ENCODE results near the gene BST2.

The BST2 gene

GRCh38 chr19:17436874-17437267, 31.4 kb upstream of the BST2 start (continued):
- TF ChIP-seq POU6F1 (CRISPR knock-in tag; IDR thresholded peaks at IDR 0.05; ENCODE audit: borderline replicate concordance, low read depth): no peak
- TF ChIP-seq GLIS3 (CRISPR knock-in tag; IDR thresholded peaks at IDR 0.05): no peak
- TF ChIP-seq, protein P1, sequence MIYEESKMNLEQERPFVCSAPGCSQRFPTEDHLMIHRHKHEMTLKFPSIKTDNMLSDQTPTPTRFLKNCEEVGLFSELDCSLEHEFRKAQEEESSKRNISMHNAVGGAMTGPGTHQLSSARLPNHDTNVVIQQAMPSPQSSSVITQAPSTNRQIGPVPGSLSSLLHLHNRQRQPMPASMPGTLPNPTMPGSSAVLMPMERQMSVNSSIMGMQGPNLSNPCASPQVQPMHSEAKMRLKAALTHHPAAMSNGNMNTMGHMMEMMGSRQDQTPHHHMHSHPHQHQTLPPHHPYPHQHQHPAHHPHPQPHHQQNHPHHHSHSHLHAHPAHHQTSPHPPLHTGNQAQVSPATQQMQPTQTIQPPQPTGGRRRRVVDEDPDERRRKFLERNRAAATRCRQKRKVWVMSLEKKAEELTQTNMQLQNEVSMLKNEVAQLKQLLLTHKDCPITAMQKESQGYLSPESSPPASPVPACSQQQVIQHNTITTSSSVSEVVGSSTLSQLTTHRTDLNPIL (CRISPR knock-in tag; IDR thresholded peaks at IDR 0.05; ENCODE audit: low read depth): no peak
- TF ChIP-seq ZFP30 (CRISPR knock-in tag; IDR thresholded peaks at IDR 0.05): no peak
- no peak for TF ChIP-seq OSR1 (CRISPR knock-in tag; IDR thresholded peaks at IDR 0.05)
- no peak for TF ChIP-seq PPARA (CRISPR knock-in tag; IDR thresholded peaks at IDR 0.05; ENCODE audit: borderline replicate concordance)
- TF ChIP-seq SNAI2 (CRISPR knock-in tag; IDR thresholded peaks at IDR 0.05): no peak
- TF ChIP-seq TCF4 (CRISPR knock-in tag; IDR thresholded peaks at IDR 0.05; ENCODE audit: borderline replicate concordance): no peak
- no peak for TF ChIP-seq ZNF565 (CRISPR knock-in tag; conservative IDR thresholded peaks at IDR 0.05; ENCODE audit: low read depth)
- TF ChIP-seq RARB (CRISPR knock-in tag; IDR thresholded peaks at IDR 0.05): no peak
- TF ChIP-seq ZC3H10 (CRISPR knock-in tag; IDR thresholded peaks at IDR 0.05): no peak
- TF ChIP-seq ZFP3 (CRISPR knock-in tag; IDR thresholded peaks at IDR 0.05): no peak

DNA sequence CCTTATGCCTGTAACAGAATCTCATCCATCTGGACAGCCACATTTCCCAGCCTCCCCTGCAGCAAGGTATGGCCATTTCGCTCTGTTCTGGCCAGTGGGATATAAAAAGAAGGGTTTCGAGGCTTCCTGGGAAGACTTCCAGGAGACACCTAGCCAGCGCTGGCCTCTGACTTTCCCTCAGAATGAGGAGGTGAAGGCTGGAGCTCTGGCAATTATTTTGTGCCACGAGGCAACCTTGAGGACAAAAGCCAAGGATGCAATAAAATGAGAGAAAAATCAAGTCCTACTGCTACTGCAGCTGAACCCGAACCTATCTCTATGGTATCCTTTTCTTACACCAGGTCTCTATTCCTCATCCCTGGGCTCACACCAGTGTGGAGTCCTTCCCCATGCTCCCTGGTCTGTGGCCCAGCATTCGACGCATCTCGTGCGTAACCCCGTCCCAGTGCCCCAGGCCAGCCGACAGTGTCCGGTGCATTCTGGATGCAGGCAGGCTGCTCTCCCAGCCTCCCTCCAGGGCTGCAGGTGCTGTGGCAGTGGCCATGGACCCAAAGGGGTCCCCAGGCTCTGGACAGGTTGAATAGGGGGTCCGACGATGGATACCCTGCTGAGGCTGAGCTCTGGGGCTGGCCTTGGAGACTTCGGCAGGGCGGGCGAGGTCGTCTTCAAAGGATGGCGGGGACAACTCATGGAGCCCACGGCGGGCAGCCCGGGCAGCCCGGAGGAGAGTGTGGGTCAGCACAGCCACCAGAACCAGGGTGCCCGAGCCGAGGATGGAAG, 30.9 kb upstream of the BST2 start:
- ATAC-seq: no peak
- TF ChIP-seq GLIS3 (CRISPR knock-in tag; IDR thresholded peaks at IDR 0.05) (no peak), CSDC2 (CRISPR knock-in tag; IDR thresholded peaks at IDR 0.05) (no peak), BACH2 (CRISPR knock-in tag; IDR thresholded peaks at IDR 0.05; ENCODE audit: borderline replicate concordance) (no peak)
- TF ChIP-seq, protein P2, sequence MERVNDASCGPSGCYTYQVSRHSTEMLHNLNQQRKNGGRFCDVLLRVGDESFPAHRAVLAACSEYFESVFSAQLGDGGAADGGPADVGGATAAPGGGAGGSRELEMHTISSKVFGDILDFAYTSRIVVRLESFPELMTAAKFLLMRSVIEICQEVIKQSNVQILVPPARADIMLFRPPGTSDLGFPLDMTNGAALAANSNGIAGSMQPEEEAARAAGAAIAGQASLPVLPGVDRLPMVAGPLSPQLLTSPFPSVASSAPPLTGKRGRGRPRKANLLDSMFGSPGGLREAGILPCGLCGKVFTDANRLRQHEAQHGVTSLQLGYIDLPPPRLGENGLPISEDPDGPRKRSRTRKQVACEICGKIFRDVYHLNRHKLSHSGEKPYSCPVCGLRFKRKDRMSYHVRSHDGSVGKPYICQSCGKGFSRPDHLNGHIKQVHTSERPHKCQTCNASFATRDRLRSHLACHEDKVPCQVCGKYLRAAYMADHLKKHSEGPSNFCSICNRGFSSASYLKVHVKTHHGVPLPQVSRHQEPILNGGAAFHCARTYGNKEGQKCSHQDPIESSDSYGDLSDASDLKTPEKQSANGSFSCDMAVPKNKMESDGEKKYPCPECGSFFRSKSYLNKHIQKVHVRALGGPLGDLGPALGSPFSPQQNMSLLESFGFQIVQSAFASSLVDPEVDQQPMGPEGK (CRISPR knock-in tag; IDR thresholded peaks at IDR 0.05; ENCODE audit: borderline replicate concordance): no peak

GRCh38 chr19:17435218-17435617, 29.8 kb upstream of the BST2 start:
- TF ChIP-seq ZNF565 (CRISPR knock-in tag; conservative IDR thresholded peaks at IDR 0.05; ENCODE audit: low read depth) (no peak), SNAI2 (CRISPR knock-in tag; IDR thresholded peaks at IDR 0.05) (no peak), TOX (CRISPR knock-in tag; IDR thresholded peaks at IDR 0.05; ENCODE audit: borderline replicate concordance) (no peak), BACH2 (CRISPR knock-in tag; IDR thresholded peaks at IDR 0.05; ENCODE audit: borderline replicate concordance) (no peak), CSRNP3 (CRISPR knock-in tag; IDR thresholded peaks at IDR 0.05) (no peak)
- TF ChIP-seq, protein P1 (CRISPR knock-in tag; IDR thresholded peaks at IDR 0.05; ENCODE audit: low read depth): no peak
- ATAC-seq: no peak

DNA sequence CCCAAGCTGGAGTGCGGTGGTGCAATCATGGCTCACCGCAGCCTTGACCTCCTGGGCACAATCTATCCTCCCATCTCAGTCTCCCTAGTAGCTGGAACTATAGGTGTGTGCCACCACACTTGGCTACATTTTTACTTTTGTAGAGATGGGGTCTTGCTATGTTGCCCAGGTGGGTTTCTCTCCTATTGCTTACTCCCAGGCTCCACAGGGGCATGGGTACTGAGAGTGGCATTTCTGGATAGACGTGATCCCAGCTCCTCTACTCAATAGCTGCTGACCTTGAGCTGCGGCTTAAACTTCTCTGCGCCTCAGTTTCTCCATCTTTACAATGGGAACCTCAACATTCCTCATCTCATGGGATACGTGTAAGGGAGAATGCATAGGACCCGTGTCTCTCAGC, 26.0 kb upstream of the BST2 start:
- no peak for ATAC-seq
- TF ChIP-seq ZFP3 (CRISPR knock-in tag; IDR thresholded peaks at IDR 0.05) (no peak), POU6F1 (CRISPR knock-in tag; IDR thresholded peaks at IDR 0.05; ENCODE audit: borderline replicate concordance, low read depth) (no peak), ESRRG (CRISPR knock-in tag; IDR thresholded peaks at IDR 0.05) (no peak)

All from SK-N-SH treated with all-trans-retinoic acid at 6 μM for 48 hours (cell line).